HG03460 (cell line): ENCODE measurements around the gene PACRG.

Experiments used
- ATAC-seq: cut with Tn5 transposase; IDR thresholded peaks from one replicate; pipeline ENCODE4 v1.9.1; 2021; ENCODE audit not compliant: unreplicated experiment

Gene PACRG

GRCh38 chr6:163260911-163261310, 533.1 kb downstream of the PACRG start:
- no peak for ATAC-seq

GRCh38 chr6:163261361-163261760, 533.6 kb downstream of the PACRG start:
- ATAC-seq: no peak

GRCh38 chr6:163262080-163262479, 534.3 kb downstream of the PACRG start:
- ATAC-seq: no peak

- no peak for ATAC-seq
Observed at GRCh38 chr6:163263196-163263595, 535.4 kb downstream of the PACRG start.

- no peak for ATAC-seq
Observed at GRCh38 chr6:163263998-163264661, 536.4 kb downstream of the PACRG start.

GRCh38 chr6:163264662-163265035, 536.9 kb downstream of the PACRG start:
- no peak for ATAC-seq

GRCh38 chr6:163281634-163282033, 553.9 kb downstream of the PACRG start:
- no peak for ATAC-seq

- ATAC-seq: no peak
Observed at GRCh38 chr6:163282672-163283071, 554.9 kb downstream of the PACRG start.

- ATAC-seq: no peak
Observed at GRCh38 chr6:163284151-163284550, 556.4 kb downstream of the PACRG start.

- no peak for ATAC-seq
Observed at GRCh38 chr6:163285691-163286090, 557.9 kb downstream of the PACRG start.

- ATAC-seq: no peak
Observed at GRCh38 chr6:163287626-163288025, 559.9 kb downstream of the PACRG start.

GRCh38 chr6:163288066-163288465, 560.3 kb downstream of the PACRG start:
- no peak for ATAC-seq

GRCh38 chr6:163288915-163289314, 561.1 kb downstream of the PACRG start:
- ATAC-seq: no peak

- ATAC-seq: no peak
Observed at GRCh38 chr6:163289447-163289846, 561.7 kb downstream of the PACRG start.

- no peak for ATAC-seq
Observed at GRCh38 chr6:163290545-163291274, 562.9 kb downstream of the PACRG start.

- ATAC-seq: no peak
Observed at GRCh38 chr6:163291622-163292021, 563.8 kb downstream of the PACRG start.

GRCh38 chr6:163293286-163293685, 565.5 kb downstream of the PACRG start:
- ATAC-seq: no peak

GRCh38 chr6:163294734-163295133, 567.0 kb downstream of the PACRG start:
- ATAC-seq: no peak

- no peak for ATAC-seq
Observed at GRCh38 chr6:163296835-163297519, 569.2 kb downstream of the PACRG start.

- no peak for ATAC-seq
Observed at GRCh38 chr6:163298079-163298830, 570.5 kb downstream of the PACRG start.

- ATAC-seq: no peak
Observed at GRCh38 chr6:163300838-163301237, 573.1 kb downstream of the PACRG start.
